Measurements from ENCODE around the gene IL17D. TPM values are rescaled to one million over a fixed set of nuclear protein-coding genes. Genes with fewer than 3 reads are reported as not detected.

IL17D gene
- total RNA-seq, 1 donor, result under 0.01 TPM

- no peak for TF ChIP-seq CTCF (IDR thresholded peaks at IDR 0.05; ENCODE audit: insufficient read depth, low read depth, low read length)
- no peak overlapping the region for H3K4me3 ChIP-seq (ENCODE audit: low read depth, low read length)
- DNase-seq (ENCODE audit: low read depth), result no peak
Measured at GRCh38 chr13:20709369-20709768, 5.9 kb downstream of the IL17D start.

- DNase-seq (ENCODE audit: low read depth), result no peak
- TF ChIP-seq CTCF (IDR thresholded peaks at IDR 0.05; ENCODE audit: insufficient read depth, low read depth, low read length), result no peak
- no peak overlapping the region for H3K4me3 ChIP-seq (ENCODE audit: low read depth, low read length)
Measured at GRCh38 chr13:20709782-20710181, 6.3 kb downstream of the IL17D start.

- peak; percentile 23 for TF ChIP-seq CTCF (IDR thresholded peaks at IDR 0.05; ENCODE audit: insufficient read depth, low read depth, low read length)
- no peak for DNase-seq (ENCODE audit: low read depth)
Measured at GRCh38 chr13:20711301-20712044, 8.0 kb downstream of the IL17D start.

GRCh38 chr13:20713014-20713376 is 9.5 kb downstream of the IL17D start:
- DNase-seq (ENCODE audit: low read depth), result no peak
- H3K4me3 ChIP-seq (ENCODE audit: low read depth, low read length), result peak overlapping the region; percentile 39
- TF ChIP-seq CTCF (IDR thresholded peaks at IDR 0.05; ENCODE audit: insufficient read depth, low read depth, low read length), result no peak

More at GRCh38 chr13:20711301-20712044, 8.0 kb downstream of the IL17D start:
- no peak overlapping the region for H3K4me3 ChIP-seq (ENCODE audit: low read depth, low read length)

GRCh38 chr13:20713751-20714150 is 10.3 kb downstream of the IL17D start:
- no peak for TF ChIP-seq CTCF (IDR thresholded peaks at IDR 0.05; ENCODE audit: insufficient read depth, low read depth, low read length)
- DNase-seq (ENCODE audit: low read depth), result no peak
- H3K4me3 ChIP-seq (ENCODE audit: low read depth, low read length), result no peak overlapping the region

GRCh38 chr13:20714161-20714560 is 10.7 kb downstream of the IL17D start:
- DNase-seq (ENCODE audit: low read depth), result no peak
- no peak overlapping the region for H3K4me3 ChIP-seq (ENCODE audit: low read depth, low read length)
- no peak for TF ChIP-seq CTCF (IDR thresholded peaks at IDR 0.05; ENCODE audit: insufficient read depth, low read depth, low read length)

All from fibroblast of villous mesenchyme (primary cell).